Ascending aorta (tissue), 2 donors: ENCODE data around the gene MN1. TPM values are rescaled to one million over a fixed set of nuclear protein-coding genes. Genes with fewer than 3 reads are reported as not detected.

Experiments
- DNase-seq, 2 donors: peaks; one replicate each; pipeline ENCODE4 v3.0.0-alpha.2; 2019; ENCODE audit warnings: low spot score in 2 of 2
- H3K27ac ChIP-seq, 2 donors: fragments of 200-600 bp; sonication (generic); one replicate each; pipeline ENCODE4 v1.5.1; 2016 to 2017; ENCODE audit warnings: mild to moderate bottlenecking in 1 of 2
- H3K27me3 ChIP-seq: fragments of 200-600 bp; sonication (generic); one replicate; pipeline ENCODE4 v1.5.1; 2017
- H3K36me3 ChIP-seq, 2 donors: fragments of 200-600 bp; sonication (generic); one replicate each; pipeline ENCODE4 v1.5.1; 2016
- H3K4me1 ChIP-seq, 2 donors: fragments of 200-600 bp; sonication (generic); one replicate each; pipeline ENCODE4 v1.5.1; 2016 to 2017; ENCODE audit warnings: mild to moderate bottlenecking in 1 of 2
- H3K4me3 ChIP-seq, 2 donors: fragments of 200-600 bp; sonication (generic); one replicate each; pipeline ENCODE4 v1.5.1; 2016 to 2017; ENCODE audit warnings: mild to moderate bottlenecking in 1 of 2
- H3K9me3 ChIP-seq, 2 donors: fragments of 200-600 bp; sonication (generic); one replicate each; pipeline ENCODE4 v1.5.1; 2016
- CTCF ChIP-seq, 3 experiments: fragments of 200-600 bp in 2 of 3; fragments of 450-650 bp in 1 of 3; sonication (generic) in 2 of 3; IDR thresholded peaks; one replicate each; pipeline ENCODE4 v1.5.1; 2016 to 2019; ENCODE audit warnings: antibody characterized with exemption in 3 of 3, mild to moderate bottlenecking in 1 of 3, moderate library complexity in 1 of 3
- intact Hi-C: fragments of 100-400 bp; cut with DNase I; formaldehyde crosslinking; loops from one replicate; pipeline ENCODE4 v1.15.1; 2023
- total RNA-seq: library from RNA; depleted of rRNA; stranded (reverse); fragments of >200 nt; gene quantifications from one replicate; pipeline ENCODE4 v1.1.0, GENCODE V29; 2016

Gene MN1
- total RNA-seq, 1 donor from 2014 or later = 23.0 TPM

- H3K4me1 ChIP-seq = peaks cover under 1 to 10% of the 10 kb centered on the region in 2 donors
- intact Hi-C loops = no loop called here
- no peak for TF ChIP-seq CTCF (IDR thresholded peaks at IDR 0.05)
- no peaks in the 10 kb centered on the region for H3K9me3 ChIP-seq
- no peaks in the 10 kb centered on the region for H3K27me3 ChIP-seq
- H3K4me3 ChIP-seq = no peak overlapping the region
- no peaks in the 10 kb centered on the region for H3K36me3 ChIP-seq
- no peak for DNase-seq
- H3K27ac ChIP-seq = peak overlapping the region in 1 of 2 donors; percentile 26
Observed at GRCh38 chr22:27724157-27724556, 77.4 kb downstream of the MN1 start.

- no peak for TF ChIP-seq CTCF (IDR thresholded peaks at IDR 0.05)
- intact Hi-C loops = no loop called here
- no peak for DNase-seq
- H3K9me3 ChIP-seq = no peaks in the 10 kb centered on the region
- H3K36me3 ChIP-seq = no peaks in the 10 kb centered on the region
- no peak overlapping the region for H3K27ac ChIP-seq
- no peaks in the 10 kb centered on the region for H3K27me3 ChIP-seq
- H3K4me1 ChIP-seq = peaks cover 2 to 11% of the 10 kb centered on the region in 2 donors
- H3K4me3 ChIP-seq = no peak overlapping the region
Observed at GRCh38 chr22:27723708-27724107, 77.8 kb downstream of the MN1 start.

GRCh38 chr22:27723158-27723557 lies 78.4 kb downstream of the MN1 start:
- H3K9me3 ChIP-seq = no peaks in the 10 kb centered on the region
- no peaks in the 10 kb centered on the region for H3K36me3 ChIP-seq
- no peaks in the 10 kb centered on the region for H3K27me3 ChIP-seq
- DNase-seq = no peak
- no peak overlapping the region for H3K27ac ChIP-seq
- TF ChIP-seq CTCF (IDR thresholded peaks at IDR 0.05) = peak in 1 of 3 experiments; percentile 18
- no peak overlapping the region for H3K4me3 ChIP-seq
- peaks cover 2 to 13% of the 10 kb centered on the region in 2 donors for H3K4me1 ChIP-seq
- intact Hi-C loops = no loop called here

- Histone ChIP-seq H3K36me3 (no peaks in the 10 kb centered on the region), H3K4me3 (no peak overlapping the region), H3K4me1 (peaks cover 2 to 10% of the 10 kb centered on the region in 2 donors), H3K27ac (no peak overlapping the region), H3K27me3 (no peaks in the 10 kb centered on the region), H3K9me3 (no peaks in the 10 kb centered on the region)
- DNase-seq = no peak
- no peak for TF ChIP-seq CTCF (IDR thresholded peaks at IDR 0.05)
- intact Hi-C loops = no loop called here
Observed at GRCh38 chr22:27720860-27721259, 80.7 kb downstream of the MN1 start.

GRCh38 chr22:27719535-27720227 lies 81.9 kb downstream of the MN1 start:
- no peak overlapping the region for H3K4me3 ChIP-seq
- DNase-seq = no peak
- no peak overlapping the region for H3K27ac ChIP-seq
- intact Hi-C loops = loop anchor here (2.0 to 5.0 kb wide), 2 partner anchors 27 to 47 kb away; no protein-coding TSS in a partner anchor
- H3K27me3 ChIP-seq = no peaks in the 10 kb centered on the region
- TF ChIP-seq CTCF (IDR thresholded peaks at IDR 0.05) = no peak
- no peaks in the 10 kb centered on the region for H3K9me3 ChIP-seq
- H3K36me3 ChIP-seq = no peaks in the 10 kb centered on the region
- peaks cover 2 to 8% of the 10 kb centered on the region in 2 donors for H3K4me1 ChIP-seq
